H54 (cell line): ENCODE results near the gene SHB.

Experiments
- DNase-seq: peaks from one replicate; pipeline ENCODE4 v3.0.0; 2011; ENCODE audit warnings: low spot score, mixed read lengths; ENCODE audit not compliant: insufficient read length
- FAIRE-seq: peaks from 3 replicates; lab custom pipeline; 2011; peaks lifted over from hg19 to GRCh38; lab: Jason Lieb, UNC
- POLR2A ChIP-seq: IDR thresholded peaks from 2 replicates; pipeline ENCODE4 v1.6.1; 2011; ENCODE audit warnings: low read depth, mild to moderate bottlenecking, low read length

SHB gene

GRCh38 chr9:38012767-38013450 lies 56.1 kb downstream of the SHB start:
- DNase-seq = no peak
- TF ChIP-seq POLR2A = no peak
- no peak for FAIRE-seq

GRCh38 chr9:38011991-38012390 lies 57.0 kb downstream of the SHB start:
- FAIRE-seq = no peak
- TF ChIP-seq POLR2A = no peak
- no peak for DNase-seq

GRCh38 chr9:38010918-38011704 lies 57.9 kb downstream of the SHB start:
- FAIRE-seq (no peak), DNase-seq (no peak)
- no peak for TF ChIP-seq POLR2A

- DNase-seq = no peak
- no peak for FAIRE-seq
- no peak for TF ChIP-seq POLR2A
Measured at GRCh38 chr9:38009990-38010389, 59.0 kb downstream of the SHB start.

- no peak for TF ChIP-seq POLR2A
- FAIRE-seq (no peak), DNase-seq (no peak)
Measured at GRCh38 chr9:38009035-38009501, 60.0 kb downstream of the SHB start.

- TF ChIP-seq POLR2A = no peak
- peak; percentile 72 for DNase-seq
- FAIRE-seq = peak; percentile 89
Measured at GRCh38 chr9:38008168-38009034, 60.6 kb downstream of the SHB start.

- DNase-seq (no peak), FAIRE-seq (no peak)
- TF ChIP-seq POLR2A = no peak
Measured at GRCh38 chr9:38007016-38007415, 62.0 kb downstream of the SHB start.

DNA sequence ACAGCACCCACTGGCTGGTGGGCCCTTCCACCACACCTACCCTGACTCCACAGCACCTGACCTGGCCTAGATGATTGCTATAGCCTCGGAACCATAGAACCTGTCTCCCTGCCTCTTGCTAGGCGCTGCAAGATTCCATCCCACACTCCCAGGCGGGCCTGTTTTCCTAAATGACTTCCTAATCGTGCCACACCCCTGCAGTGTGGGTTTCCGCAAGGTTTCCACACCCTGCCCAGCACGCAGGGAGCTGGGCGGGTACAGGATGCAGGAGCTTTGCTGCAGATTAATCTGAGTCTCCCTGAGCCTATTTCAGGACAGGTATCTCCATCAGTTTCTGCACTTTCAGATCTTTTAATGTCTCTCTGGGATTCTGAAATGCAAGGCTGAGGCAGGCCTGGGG lies 62.9 kb downstream of the SHB start:
- no peak for DNase-seq
- FAIRE-seq = no peak
- TF ChIP-seq POLR2A = no peak

GRCh38 chr9:38004809-38005560 lies 64.0 kb downstream of the SHB start:
- TF ChIP-seq POLR2A = no peak
- DNase-seq (no peak), FAIRE-seq (no peak)

DNA sequence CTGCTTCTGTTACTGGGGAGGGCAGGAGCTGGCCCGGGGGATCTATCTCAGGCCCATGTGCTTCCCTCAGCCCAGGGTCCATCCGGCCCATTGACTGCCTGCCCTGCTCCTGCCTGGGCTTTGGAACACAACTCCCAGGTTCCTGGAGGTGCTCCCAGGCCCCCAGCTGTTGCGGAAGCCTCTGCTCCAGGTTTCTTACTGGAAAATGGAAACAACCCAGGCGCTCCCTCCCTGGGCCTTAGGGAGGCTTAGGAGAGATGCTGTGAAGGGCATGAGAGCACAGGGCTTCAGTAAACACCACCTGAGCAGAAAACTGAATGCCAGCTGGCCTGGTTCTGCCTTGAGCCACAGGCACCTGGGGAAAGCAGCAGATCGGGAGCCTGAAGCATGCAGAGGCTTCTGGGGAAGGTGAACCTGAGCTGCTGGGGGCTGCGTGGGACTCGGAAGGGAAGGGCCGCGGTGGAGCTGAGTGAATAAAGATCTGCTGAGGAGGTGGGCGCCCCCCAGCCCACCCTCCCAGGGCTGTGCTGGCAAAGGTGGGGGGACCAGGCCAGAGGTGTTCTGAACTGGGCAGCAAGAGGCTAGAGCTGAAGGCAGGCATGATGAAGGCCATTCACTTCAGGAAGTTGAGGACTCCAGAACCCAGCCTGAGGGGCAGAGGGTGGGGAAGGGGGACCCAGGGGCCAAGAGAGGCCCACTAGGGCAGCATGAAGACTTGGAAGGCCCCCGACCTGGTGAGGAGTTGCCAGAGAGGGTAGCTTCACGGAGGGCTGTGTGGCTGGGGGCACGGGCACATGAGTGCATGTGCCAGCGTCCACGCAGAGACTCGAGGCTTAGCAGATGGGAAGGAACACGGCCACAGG lies 64.8 kb downstream of the SHB start:
- FAIRE-seq (no peak), DNase-seq (no peak)
- no peak for TF ChIP-seq POLR2A

- TF ChIP-seq POLR2A = no peak
- FAIRE-seq = no peak
- DNase-seq = no peak
Measured at GRCh38 chr9:38003230-38003629, 65.8 kb downstream of the SHB start.

GRCh38 chr9:38001430-38001829 lies 67.6 kb downstream of the SHB start:
- FAIRE-seq (no peak), DNase-seq (no peak)
- no peak for TF ChIP-seq POLR2A
